Stimulated activated CD4-positive, alpha-beta T cell treated with anti-CD3 and anti-CD28 coated beads, Interleukin-2, amount 100 ng/mL, for 4 hours (primary cell): ENCODE data around the gene RALGAPA1.
A peak's percentile ranks its signal among the peaks of the same experiment; 100 is the strongest.
"Not testable (repeated sequence)": the region's sequence is repeated elsewhere in the genome, so short reads cannot be mapped to it uniquely, and the experiment has no call there.

ENCODE experiments used
- DNase-seq: peaks from one replicate; pipeline ENCODE4 v3.0.0-alpha.2; 2020; ENCODE audit warnings: low read depth

RALGAPA1 gene

DNA sequence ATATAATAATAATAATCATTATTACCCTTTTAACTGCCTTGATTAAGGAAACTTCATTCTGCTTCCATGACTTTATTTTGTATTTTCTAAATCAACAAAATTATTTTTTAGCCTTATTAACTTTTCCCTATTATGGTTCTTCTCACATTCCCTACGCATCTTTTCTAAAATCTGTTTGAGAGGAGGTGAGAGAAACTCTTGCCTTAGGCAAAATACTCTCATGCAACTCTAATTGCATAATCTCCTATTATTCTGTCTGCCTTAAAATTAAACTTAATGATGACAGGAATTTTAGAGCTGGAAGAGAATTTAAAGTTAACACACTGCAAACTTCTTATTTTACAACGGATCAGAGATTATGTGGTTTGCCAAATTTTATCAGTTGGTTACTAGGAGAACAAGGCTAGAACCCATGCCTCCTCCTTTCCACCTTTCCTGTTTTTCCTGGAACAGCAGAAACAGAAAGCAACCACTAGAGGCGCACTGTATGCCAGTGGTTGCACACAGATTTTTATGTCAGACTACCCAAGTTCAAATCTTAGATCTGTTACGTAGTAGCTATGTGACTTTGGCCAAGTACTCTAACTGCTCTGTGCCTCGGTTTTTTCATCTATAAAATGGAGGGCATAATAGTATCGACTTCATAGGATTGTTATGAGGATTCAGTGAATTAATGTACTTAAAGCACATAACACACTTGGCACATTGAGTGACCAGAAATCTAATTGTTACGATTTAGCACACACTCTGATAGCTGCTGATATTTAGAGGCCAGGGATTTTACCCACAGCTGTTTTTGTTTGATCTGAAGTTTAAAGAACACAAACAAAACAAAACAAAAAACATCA is 12.7 kb upstream of the RALGAPA1 start:
- no peak for DNase-seq

DNA sequence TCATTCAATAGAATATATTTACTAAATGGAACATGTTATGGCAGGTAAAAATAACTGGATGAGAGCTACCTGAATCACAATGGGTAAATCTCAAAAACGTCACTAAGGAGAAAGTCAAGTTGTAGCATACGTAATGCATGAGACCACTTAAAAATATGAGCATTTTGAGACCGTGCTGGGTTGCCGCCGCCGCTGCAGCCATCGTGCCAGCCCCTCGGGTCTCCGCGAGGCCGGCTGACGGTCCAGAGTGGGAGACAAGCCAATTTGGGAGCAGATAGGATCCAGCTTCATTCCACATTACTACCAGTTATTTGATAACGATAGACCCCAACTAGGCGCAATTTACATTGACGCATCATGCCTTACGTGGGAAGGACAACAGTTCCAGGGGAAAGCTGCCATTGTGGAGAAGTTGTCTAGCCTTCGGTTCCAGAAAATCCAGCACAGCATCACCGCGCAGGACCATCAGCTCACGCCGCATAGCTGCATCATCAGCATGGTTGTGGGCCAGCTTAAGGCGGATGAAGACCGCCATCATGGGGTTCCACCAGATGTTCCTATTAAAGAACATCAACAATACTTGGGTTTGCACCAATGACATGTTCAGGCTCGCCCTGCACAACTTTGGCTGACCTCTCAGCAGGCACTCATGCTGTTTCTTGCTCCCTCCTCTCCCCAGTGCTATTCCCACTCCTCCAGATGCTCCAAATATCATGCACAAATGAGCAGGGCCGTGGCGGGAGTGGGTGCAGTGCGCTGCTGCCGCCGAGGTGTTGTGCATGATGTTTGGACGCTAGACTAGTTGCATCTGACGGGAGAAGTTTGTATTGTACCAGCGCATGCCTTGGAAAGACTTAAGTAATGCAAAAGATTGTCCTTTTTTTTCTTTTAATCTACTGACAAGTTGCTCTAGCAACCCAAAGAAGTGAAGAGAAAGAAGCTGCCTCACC is 10.8 kb upstream of the RALGAPA1 start:
- no peak for DNase-seq

DNA sequence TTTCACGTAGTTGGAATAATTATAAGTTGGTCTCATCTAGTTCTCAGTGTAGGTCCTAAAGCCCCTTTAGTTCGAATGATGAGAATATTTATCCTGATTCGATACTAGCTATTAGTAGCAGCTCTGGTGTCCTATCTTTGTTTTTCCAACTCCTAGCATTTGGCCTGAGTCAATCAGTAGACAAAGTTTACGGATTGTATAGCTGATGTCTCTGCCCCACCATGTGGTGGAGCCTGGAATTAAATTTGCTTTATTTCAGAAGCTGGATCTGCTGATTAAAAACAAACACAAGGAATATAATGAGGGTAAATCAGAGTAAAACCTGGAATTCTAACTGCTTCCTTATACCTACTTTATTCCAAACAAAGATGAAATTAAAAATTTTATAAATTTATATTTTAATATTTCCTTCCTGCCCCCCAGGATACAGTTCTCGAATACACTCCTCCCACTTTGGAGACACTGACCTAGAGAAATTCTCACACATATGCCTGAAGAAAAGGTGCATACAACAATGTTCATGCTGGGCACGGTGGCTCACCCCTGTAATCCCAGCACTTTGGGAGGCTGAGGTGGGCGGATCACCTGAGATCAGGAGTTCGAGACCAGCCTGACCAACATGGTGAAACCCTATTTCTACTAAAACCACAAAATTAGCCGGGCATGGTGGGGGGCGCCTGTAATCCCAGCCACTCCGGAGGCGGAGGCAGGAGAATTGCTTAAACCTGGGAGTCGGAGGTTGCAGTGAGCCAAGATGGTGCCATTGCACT is 9.4 kb upstream of the RALGAPA1 start:
- no peak for DNase-seq

DNA sequence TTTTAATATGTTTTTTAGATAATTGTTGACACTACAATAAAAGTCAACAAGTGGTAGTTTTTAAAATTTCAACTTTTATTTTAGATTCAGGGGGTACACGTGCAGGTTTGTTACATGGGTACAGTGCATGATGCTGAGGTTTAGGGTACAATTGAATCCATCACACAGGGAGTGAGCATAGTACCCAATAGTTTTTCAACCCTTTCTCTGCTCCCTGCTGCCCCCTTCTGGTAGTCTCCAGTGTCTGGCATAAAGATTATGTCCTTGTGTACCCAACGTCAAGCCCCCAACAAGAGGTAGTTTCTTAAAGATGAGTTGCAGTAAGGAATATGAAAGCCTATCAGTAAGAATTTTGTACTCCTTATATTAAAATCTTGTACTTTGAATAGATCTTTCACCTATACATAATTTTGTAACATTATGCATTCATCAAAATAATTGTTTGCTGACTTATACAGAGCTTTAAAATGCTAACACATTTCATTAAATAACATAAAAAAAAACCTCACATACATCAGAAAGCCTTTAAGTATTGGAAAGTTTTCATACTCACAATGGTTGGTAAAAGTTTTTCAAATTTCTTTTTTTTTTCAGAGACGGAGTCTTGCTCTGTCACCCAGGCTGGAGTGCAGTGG is 5.4 kb upstream of the RALGAPA1 start:
- peak; percentile 68 for DNase-seq

DNA sequence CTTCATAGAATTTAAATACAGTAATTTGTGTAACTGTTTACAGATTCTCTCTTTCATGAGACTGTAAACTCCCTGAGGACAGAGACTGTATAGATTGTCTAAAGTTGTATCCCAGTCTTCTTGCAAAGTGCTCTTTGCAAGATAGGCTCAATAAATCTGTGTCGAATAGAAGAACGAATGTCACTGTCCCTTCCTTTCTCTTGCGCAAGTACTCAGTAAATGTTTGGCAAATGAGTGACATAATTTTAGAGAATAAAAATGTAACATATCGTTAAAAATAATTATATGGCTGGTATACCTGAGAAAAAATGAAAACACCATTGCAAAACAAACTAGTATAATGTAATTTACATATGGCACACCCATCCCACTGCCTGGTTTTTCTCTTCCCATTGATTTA is 1.9 kb upstream of the RALGAPA1 start:
- DNase-seq = no peak

DNA sequence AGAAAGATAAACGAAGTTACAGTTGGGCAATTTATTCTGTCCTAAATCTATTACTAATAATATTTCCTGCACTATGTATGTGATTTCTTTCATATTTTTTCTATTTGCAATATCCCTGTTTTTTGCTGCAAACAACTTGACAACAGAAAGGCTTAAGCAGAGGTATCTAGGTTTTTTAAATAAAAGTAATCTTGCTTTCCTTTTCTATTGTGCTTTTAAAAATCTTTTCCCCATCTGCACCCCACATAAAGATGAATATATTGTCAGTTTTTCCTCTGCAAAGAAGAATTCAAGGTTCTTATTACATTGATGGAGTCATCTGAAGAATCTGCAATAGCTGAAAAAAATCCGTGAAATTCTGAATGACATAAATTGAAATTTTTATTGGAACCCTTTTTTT is 502 bp upstream of the RALGAPA1 start:
- DNase-seq = no peak

DNA sequence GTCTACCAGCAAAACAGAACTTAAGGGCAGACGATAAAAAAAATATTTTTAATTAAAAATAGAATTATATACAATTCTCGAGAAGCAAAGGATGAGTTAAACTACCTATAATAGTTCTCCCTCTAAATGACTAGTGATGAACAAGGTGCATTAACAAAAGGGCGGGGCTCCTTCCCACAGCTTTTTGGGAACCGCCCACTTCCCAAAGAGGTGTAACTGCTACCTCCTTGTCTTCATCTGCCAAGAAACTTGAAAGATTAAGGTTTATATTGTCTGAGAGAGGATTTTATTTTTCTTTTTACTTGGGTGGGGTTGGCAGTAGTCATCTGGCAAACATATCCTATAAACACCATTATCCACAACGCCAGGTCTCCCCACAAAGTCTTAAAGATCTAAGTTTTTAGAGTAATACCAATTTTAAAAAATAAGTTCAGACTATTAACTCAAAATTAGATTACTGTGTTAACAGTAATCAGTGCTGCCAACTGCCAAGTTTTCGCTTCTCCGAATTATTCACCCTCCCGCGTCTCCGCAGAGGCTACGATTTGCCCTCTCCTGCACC is 938 bp downstream of the RALGAPA1 start:
- peak; percentile 31 for DNase-seq

DNA sequence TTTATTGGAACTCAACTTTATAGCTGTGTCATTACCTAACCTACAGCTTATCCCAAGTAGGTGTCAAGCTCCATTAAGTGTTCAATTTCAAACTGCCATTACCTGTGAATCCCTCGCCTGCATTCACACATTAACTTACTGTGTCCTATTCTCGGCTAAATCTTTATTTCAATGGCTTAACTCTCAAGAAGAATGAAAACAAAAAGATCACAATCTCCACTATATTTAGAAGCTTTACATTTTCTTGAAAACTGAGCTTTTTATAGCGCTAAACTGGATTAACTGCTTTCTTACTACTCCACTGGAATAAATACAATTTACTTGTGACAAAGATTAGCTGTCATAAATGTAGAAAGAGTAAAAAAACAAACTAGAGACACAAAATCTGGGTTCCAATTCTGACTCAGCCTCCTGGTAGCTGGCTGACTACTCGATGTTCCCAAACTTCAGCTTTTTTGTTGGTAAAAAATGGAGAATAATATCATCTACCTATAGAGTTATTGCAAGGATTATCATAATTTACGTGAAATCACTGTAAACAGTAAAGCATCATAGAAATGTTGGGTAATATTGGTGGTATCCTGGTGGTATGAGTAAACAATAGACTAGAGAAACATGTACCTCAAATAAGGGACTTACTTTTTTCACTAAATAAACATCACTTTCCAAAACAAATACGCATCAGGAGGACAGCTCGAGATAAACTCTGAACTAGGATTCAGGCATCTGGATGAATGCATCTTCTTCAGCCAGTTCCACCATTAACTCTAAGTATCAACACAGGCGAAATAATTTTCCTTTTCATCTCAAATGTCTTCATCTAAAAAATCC is 1.7 kb downstream of the RALGAPA1 start:
- DNase-seq = no peak

DNA sequence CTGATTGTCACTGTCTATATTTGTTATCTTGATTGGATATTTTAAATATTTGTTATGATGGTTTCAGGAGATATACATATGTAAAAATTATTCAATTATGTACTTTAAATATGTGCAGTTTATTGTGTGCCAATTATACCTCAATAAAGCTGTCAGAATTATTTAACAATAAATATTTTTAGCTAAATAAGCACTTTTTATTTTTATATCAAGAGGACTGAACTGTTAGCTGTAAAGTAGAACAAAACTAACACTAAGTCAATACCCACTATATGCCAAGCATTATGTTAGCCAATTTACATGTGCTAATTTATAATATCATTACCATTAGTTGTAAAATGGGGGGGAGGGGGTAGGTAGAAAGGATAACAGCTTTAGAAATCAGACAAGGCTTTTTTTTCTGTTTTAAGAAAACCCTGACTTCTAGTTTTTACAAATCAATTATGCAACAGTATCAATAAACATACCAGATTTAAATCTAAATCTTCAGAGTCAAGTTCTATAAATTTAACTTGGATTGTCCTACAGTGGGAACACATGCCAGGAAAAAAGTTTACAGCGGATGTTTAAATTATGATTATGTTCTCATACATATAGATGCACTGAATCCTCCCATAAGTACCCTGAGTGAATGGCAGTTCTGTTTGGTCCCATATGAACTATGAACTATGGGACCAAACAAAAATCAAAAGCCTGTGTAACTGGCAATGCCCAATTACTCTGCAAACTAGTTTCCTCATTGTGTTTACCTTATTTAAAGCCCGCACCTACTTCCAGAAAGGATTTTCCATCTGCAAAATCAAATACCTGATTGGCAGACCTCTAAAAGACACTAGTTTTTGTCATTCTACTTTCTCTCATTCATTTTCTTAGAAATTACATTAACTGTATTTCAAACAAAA is 2.8 kb downstream of the RALGAPA1 start:
- DNase-seq = no peak

DNA sequence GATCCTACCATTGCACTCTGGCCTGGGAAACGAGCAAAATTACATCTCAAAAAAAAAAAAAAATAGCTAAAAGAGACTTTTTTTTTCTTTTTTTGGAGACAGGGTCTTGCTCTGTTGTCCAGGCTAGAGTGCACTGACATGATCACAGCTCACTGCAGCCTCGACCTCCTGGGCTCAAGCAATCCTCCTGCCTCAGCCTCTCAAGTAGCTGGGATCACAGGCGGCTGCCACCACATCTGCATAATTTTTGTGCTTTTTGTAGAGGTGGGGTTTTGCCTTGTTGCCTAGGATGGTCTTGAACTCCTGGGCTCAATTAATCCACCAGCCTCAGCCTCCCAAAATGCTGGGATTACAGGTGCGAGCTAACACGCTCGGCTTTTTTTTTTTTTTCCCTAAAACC is 11.3 kb downstream of the RALGAPA1 start:
- no peak for DNase-seq

DNA sequence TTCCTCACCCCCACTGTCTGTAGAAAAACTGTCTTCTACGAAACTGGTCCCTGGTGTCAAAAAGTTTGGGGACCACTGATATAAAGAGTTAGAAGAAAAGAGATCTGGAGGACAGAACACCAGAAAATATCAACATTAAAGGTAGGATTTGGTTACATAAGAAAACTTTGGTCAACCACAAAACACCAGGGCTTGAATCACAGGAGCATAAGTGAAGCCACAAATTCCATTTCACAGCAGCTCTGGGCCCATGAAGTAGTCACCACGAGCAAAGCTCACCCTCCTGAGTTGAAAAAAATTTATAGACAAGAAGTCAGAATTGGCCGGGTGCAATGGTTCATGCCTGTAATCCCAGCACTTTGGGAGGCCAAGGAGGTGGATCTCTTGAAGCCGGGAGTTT is 19.4 kb downstream of the RALGAPA1 start:
- DNase-seq = no peak

DNA sequence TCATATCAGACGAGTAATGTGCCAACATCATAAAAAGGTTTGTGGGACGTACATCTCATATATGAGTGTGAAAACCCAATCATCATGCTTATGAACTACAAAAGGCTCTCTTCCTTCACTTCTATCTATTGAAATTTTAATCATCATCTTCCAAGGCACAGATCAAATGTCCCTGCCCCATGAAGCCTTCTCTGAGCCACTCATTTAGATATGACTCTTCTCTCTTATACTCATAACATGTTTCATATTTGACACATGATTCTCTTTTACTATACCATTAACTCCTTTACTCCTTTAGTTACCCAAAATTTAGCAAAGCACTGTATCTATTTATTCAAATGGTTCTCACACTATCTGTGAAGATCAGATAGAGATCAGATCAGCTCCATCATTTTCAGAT is 22.2 kb downstream of the RALGAPA1 start:
- no peak for DNase-seq

DNA sequence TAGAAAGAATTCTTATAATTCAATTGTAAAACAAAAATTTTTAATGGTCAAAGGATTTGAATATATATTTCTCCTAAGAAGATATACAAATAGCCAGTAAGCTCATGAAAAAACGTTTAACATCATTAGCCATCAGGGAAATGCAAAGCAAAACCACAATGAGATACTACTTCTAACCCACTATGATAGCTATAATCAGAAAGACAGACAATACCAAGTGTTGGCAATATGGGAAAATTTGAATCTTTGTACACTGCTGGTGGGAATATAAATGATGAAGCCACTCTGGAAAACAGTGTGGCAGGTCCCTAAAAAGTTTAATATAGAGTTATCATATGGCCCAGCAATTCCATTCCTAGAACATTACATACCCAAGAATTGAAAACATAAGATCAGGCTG is 25.4 kb downstream of the RALGAPA1 start:
- no peak for DNase-seq

DNA sequence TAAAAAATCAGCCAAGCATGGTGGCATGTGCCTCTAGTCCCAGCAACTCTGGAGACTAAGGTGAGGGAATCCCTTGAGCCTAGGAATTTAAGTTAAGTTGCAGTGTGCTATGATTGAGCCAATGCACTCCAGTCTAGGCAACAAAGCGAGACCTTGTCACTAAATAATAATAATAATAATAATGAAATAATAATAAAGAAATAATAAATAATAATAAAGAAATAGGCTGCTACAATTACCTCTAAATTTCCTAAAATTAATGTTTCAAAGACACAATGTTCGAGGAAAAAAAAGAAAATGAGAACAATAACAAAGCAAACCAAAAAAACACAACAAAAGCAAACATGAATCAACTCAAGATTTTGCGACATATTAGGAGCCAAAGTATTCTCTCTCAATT is 29.7 kb downstream of the RALGAPA1 start:
- no peak for DNase-seq

DNA sequence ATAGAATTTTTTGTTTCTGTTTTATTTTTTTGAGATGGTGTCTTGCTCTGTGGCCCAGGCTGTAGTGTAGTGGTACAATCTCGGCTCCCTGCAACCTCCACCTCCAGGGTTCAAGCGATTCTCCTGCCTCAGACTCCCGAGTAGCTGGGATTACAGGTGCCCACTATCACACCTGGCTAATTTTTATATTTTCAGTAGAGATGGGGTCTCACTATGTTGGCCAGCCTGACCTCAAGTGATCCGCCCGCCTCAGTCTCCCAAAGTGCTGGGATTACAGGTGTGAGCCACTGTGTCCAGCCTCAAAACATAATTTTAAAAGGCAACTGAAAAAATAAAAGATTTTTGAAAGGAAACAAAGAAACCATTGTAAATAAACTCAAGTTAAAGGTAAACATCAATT is 31.5 kb downstream of the RALGAPA1 start:
- not testable (repeated sequence) for DNase-seq

DNA sequence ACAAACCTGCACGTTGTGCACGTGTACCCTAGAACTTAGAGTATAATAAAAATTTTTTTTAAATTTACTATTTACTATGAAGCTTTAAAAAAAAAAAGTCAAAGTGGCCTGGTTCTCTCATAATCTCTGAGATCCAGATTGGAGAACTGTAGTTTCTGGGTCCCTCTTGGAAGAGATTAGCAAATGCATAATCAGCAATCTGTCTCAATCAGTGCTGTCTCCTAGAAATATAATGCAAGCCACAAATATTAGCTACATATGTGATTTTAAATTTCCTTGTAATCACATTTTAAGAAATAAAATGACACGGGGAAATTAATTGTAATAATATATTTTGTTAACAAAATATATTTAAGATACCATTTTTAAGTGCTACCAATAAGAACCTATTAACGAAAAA is 32.3 kb downstream of the RALGAPA1 start:
- DNase-seq = no peak

DNA sequence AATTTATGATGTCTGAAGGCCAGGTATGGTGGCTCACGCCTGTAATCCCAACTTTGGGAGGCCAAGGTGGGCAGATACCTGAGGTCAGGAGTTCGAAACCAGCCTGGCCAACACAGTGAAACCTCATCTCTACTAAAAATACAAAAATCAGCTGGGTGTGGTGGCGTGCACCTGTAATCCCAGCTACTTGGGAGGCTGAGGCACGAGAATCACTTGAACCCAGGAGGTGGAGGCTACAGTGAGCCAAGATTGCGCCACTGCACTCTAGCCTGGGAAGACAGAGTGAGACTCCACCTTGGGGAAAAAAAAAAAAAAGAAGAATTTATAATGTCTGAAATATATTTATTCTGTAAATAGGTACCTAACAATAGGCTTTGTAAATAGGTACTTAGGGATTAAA is 33.0 kb downstream of the RALGAPA1 start:
- not testable (repeated sequence) for DNase-seq

DNA sequence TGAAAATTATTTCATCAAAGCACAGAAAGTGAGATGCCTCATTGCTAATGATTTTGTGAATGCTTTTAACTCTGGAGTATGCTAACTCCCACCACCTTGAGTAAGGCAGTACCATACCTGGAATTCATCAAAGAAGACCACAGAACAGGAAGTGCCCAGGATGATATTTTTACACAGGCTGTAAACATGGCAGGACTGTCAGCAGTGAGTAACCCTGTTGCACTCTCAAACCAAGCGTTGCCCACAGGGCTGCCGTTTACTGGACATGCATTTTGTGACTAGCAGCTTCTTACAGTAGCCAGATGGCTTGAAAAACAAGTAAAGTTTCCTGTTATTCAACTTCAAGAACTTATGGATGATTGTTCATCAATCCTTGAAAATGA is 42.4 kb downstream of the RALGAPA1 start:
- no peak for DNase-seq

DNA sequence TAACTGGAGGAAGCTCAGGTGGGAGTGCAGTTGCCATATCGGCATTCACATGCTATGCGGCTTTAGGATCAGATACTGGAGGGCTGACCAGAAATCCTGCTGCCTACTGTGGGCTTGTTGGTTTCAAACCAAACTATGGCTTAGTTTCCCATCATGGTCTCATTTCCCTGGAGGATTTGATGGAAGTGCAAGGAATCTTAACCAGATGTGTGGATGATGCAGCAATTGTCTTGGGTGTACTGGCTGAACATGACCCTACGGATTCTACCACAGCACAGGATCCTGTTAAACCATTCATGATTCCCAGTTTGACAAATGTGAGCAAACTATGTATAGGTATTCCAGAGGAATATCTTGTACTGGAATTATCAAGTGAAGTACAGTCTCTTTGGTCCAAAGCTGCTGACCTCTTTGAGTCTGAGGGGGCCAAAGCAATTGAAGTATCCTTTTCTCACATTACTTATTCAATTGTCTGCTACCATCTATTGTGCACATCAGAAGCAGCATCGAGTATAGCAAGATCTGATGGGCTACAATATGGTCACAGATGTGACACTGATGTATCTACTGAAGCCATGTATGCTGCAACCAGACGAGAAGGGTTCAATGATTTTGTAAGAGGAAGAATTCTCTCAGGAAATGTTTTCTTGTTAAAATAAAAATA is 42.9 kb downstream of the RALGAPA1 start:
- DNase-seq = no peak
